Skin epidermis (tissue), 12 donors: Measurements from ENCODE around the gene SIN3B.

Experiments used
- H3K27ac ChIP-seq, 21 experiments: fragments of 200-600 bp; sonication (generic) in 11 of 21; one replicate each; pipeline ENCODE4 v1.5.0; 2020; ENCODE audit warnings: mild to moderate bottlenecking in 3 of 21, inconsistent platforms in 2 of 21, moderate library complexity in 2 of 21
- H3K4me3 ChIP-seq, 7 experiments: fragments of 200-600 bp; sonication (generic) in 2 of 7; one replicate each; pipeline ENCODE4 v1.5.0; 2020; ENCODE audit warnings: inconsistent platforms in 2 of 7, mild to moderate bottlenecking in 2 of 7, moderate library complexity in 1 of 7

SIN3B gene

GRCh38 chr19:16928351-16928750 is 99.2 kb downstream of the SIN3B start:
- Histone ChIP-seq H3K4me3 (no peak overlapping the region), H3K27ac (no peak overlapping the region)

DNA sequence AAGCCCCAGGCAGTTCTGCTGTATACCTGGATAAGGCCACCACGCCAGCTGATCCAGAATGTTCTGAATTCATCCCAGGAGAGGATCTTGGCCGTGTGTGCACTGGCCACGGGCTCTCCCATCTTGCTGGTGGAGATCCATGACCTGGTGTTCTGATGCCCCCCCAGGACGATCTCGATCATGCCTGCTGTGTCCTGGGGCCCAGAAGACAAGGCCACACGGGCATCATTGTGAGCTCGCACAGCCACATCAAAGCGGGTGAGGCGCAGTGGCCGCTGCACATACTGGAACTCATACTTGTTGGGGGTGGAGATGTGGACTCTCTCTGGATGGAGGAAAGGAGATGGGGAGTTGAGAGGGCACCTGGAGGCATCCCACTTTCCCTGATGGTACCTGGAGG is 99.7 kb downstream of the SIN3B start:
- no peak overlapping the region for H3K4me3 ChIP-seq
- H3K27ac ChIP-seq, result no peak overlapping the region
